CD4-positive, alpha-beta T cell treated with Interleukin-1 beta for 1 hour (primary cell): ENCODE data around the gene P2RX6.
A peak's percentile ranks its signal among the peaks of the same experiment; 100 is the strongest.

Source experiments
- DNase-seq, 2 donors: peaks; one replicate each; pipeline ENCODE4 v3.0.0-alpha.2; 2020 to 2022

Gene P2RX6

GRCh38 chr22:20980523-20980922 lies 34.4 kb upstream of the P2RX6 start:
- DNase-seq: no peak

GRCh38 chr22:20980938-20981722 lies 33.8 kb upstream of the P2RX6 start:
- DNase-seq: no peak

GRCh38 chr22:20981787-20982562 lies 33.0 kb upstream of the P2RX6 start, which contains the start of gene LZTR1:
LZTR1 (plus strand) TSS chr22:20982297; CDS start chr22:20982372, 75 bp downstream.
- DNase-seq: peak; percentile 64 to 76

- no peak for DNase-seq
Observed at GRCh38 chr22:20982563-20982882, 32.4 kb upstream of the P2RX6 start.

- no peak for DNase-seq
Observed at GRCh38 chr22:20983081-20983771, 31.7 kb upstream of the P2RX6 start.

- DNase-seq: no peak
Observed at GRCh38 chr22:20985720-20986119, 29.2 kb upstream of the P2RX6 start.

- DNase-seq: no peak
Observed at GRCh38 chr22:20986365-20986764, 28.6 kb upstream of the P2RX6 start.

- no peak for DNase-seq
Observed at GRCh38 chr22:20987375-20987774, 27.6 kb upstream of the P2RX6 start.

GRCh38 chr22:20988573-20989322 lies 26.2 kb upstream of the P2RX6 start:
- DNase-seq: no peak

GRCh38 chr22:20989323-20990138 lies 25.4 kb upstream of the P2RX6 start:
- no peak for DNase-seq

- no peak for DNase-seq
Observed at GRCh38 chr22:20990184-20991180, 24.5 kb upstream of the P2RX6 start.

- no peak for DNase-seq
Observed at GRCh38 chr22:20991252-20992055, 23.5 kb upstream of the P2RX6 start.

- no peak for DNase-seq
Observed at GRCh38 chr22:20992056-20992442, 22.9 kb upstream of the P2RX6 start.

GRCh38 chr22:20992456-20993303 lies 22.3 kb upstream of the P2RX6 start:
- DNase-seq: no peak

- DNase-seq: no peak
Observed at GRCh38 chr22:20993304-20994127, 21.4 kb upstream of the P2RX6 start.

GRCh38 chr22:20994128-20994901 lies 20.6 kb upstream of the P2RX6 start:
- DNase-seq: no peak

- no peak for DNase-seq
Observed at GRCh38 chr22:20994902-20995241, 20.1 kb upstream of the P2RX6 start.
